K562 (cell line): Measurements from ENCODE around the gene ARL16. TPM values are rescaled to one million over a fixed set of nuclear protein-coding genes. Genes with fewer than 3 reads are reported as not detected.

Experiments
- ATAC-seq: fragments of 200-7000 bp; cut with Tn5 transposase; 3 replicates; pipeline ENCODE4 v1.9.1; 2020; ENCODE audit warnings: moderate library complexity
- BruUV-seq: library from RNA; stranded (reverse); fragments of 400-500 nt; replicated peaks from 2 replicates; lab custom pipeline; 2021; lab: Mats Ljungman, UMichigan
- CTCF ChIA-PET: fragments of 300-600 bp; formaldehyde crosslinking; extraction: SDS; loops from one replicate; lab custom pipeline; 2021; ENCODE audit warnings: low intra/inter-chr PET ratio; lab: Yijun Ruan, JAX
- POLR2A ChIA-PET: fragments of 300-600, 350-650 bp; sonication (Branson Sonifier 250); formaldehyde crosslinking; extraction: SDS; loops from one replicate; lab custom pipeline; 2021; ENCODE audit warnings: antibody characterized with exemption, inconsistent platforms; lab: Yijun Ruan, JAX
- DNase-seq, 4 experiments: peaks; one replicate each; pipeline versions ENCODE4 v3.0.0 to v3.0.0-alpha.2; 2011 to 2018; ENCODE audit warnings: low spot score in 3 of 4, mixed read lengths in 3 of 4; ENCODE audit errors: extremely low read depth in 1 of 4
- FAIRE-seq: peaks from 2 replicates; lab custom pipeline; 2011; peaks lifted over from hg19 to GRCh38; lab: Jason Lieb, UNC
- H2AFZ ChIP-seq: 2 replicates; pipeline ENCODE4 v1.6.0; 2011; ENCODE audit warnings: low read depth, low read length, control low read depth, inconsistent platforms
- H3K27ac ChIP-seq: fragments of 200-600 bp; 3 replicates; pipeline ENCODE4 v1.8.0; 2011; ENCODE audit warnings: low read depth, mild to moderate bottlenecking, control low read depth, inconsistent platforms, low read length, moderate library complexity, mixed read lengths; ENCODE audit errors: extremely low read depth
- H3K27me3 ChIP-seq, 2 experiments: fragments of 300-600 bp in 1 of 2; 2 replicates in 1 of 2; 3 replicates in 1 of 2; pipeline versions ENCODE4 v1.6.0 to v1.8.0; 2011; ENCODE audit warnings: inconsistent platforms in 2 of 2, low read length in 2 of 2, mild to moderate bottlenecking in 1 of 2, mixed read lengths in 1 of 2, moderate library complexity in 1 of 2; ENCODE audit not compliant: control insufficient read depth in 2 of 2, insufficient read depth in 2 of 2
- H3K36me3 ChIP-seq: fragments of 300-600 bp; 3 replicates; pipeline ENCODE4 v1.8.0; 2011; ENCODE audit warnings: mild to moderate bottlenecking, low read length, inconsistent platforms; ENCODE audit not compliant: control insufficient read depth, insufficient read depth
- H3K4me1 ChIP-seq, 2 experiments: fragments of 200-600 bp in 1 of 2; replicated peaks in 1 of 2; 2 replicates in 1 of 2; 3 replicates in 1 of 2; pipeline versions ENCODE4 v1.5.1 to v1.8.0; 2011; ENCODE audit warnings: inconsistent platforms in 2 of 2, low read length in 2 of 2, mild to moderate bottlenecking in 1 of 2, mixed read lengths in 1 of 2, moderate library complexity in 1 of 2; ENCODE audit not compliant: control insufficient read depth in 2 of 2, insufficient read depth in 2 of 2
- H3K4me2 ChIP-seq: 2 replicates; pipeline ENCODE4 v1.6.1; 2011; ENCODE audit warnings: low read length, control low read depth, inconsistent platforms, mixed read lengths; ENCODE audit not compliant: insufficient read depth
- H3K4me3 ChIP-seq: fragments of 200-600 bp; sonication (generic), shearing (Covaris generic); 2 replicates; pipeline ENCODE4 v1.5.1; 2016; ENCODE audit warnings: control low read depth, inconsistent platforms
- H3K79me2 ChIP-seq: fragments of 200-600 bp; 3 replicates; pipeline ENCODE4 v1.8.0; 2011; ENCODE audit warnings: low read length, inconsistent platforms; ENCODE audit not compliant: control insufficient read depth, insufficient read depth
- H3K9ac ChIP-seq, 2 experiments: 2 replicates each; pipeline versions ENCODE4 v1.6.0 to v1.6.1; 2011; ENCODE audit warnings: low read depth in 2 of 2, low read length in 2 of 2, control low read depth in 1 of 2, inconsistent platforms in 1 of 2, mild to moderate bottlenecking in 1 of 2, mixed read lengths in 1 of 2; ENCODE audit not compliant: insufficient read depth in 1 of 2
- H3K9me1 ChIP-seq: one replicate; pipeline ENCODE4 v1.6.0; 2011; ENCODE audit warnings: inconsistent platforms, mild to moderate bottlenecking, low read length, moderate library complexity; ENCODE audit not compliant: control insufficient read depth, insufficient read depth
- H3K9me3 ChIP-seq: replicated peaks from 2 replicates; pipeline ENCODE4 v1.5.1; 2011; ENCODE audit warnings: low read depth, low read length, inconsistent platforms; ENCODE audit not compliant: control insufficient read depth, insufficient read depth
- H4K20me1 ChIP-seq: replicated peaks from 2 replicates; pipeline ENCODE4 v1.6.1; 2011; ENCODE audit warnings: low read length, inconsistent platforms, mixed read lengths; ENCODE audit not compliant: control insufficient read depth, insufficient read depth
- CBFA2T2 ChIP-seq: fragments of 450-650 bp; conservative IDR thresholded peaks from 2 replicates; pipeline ENCODE4 v1.6.1; 2017; ENCODE audit warnings: mild to moderate bottlenecking
- FOXP4 ChIP-seq: sonication (generic); formaldehyde crosslinking; IDR thresholded peaks from 2 replicates; pipeline ENCODE4 v1.8.0; 2022; ENCODE audit warnings: mild to moderate bottlenecking, missing genetic modification reagents, borderline replicate concordance
- HDGF ChIP-seq: fragments of 450-650 bp; IDR thresholded peaks from 2 replicates; pipeline ENCODE4 v1.6.1; 2016
- HMGN3 ChIP-seq: IDR thresholded peaks from 2 replicates; pipeline ENCODE4 v1.6.1; 2011; ENCODE audit warnings: borderline replicate concordance, low read depth, mild to moderate bottlenecking, mixed read lengths, low read length; ENCODE audit not compliant: insufficient read length; ENCODE audit errors: extremely low read depth
- HNRNPLL ChIP-seq: fragments of 200-400 bp; formaldehyde crosslinking; IDR thresholded peaks from 2 replicates; pipeline ENCODE4 v1.6.1; 2017; ENCODE audit warnings: low read length, low read depth, mild to moderate bottlenecking; ENCODE audit not compliant: poor library complexity, severe bottlenecking
- MTA2 ChIP-seq: fragments of 450-650 bp; IDR thresholded peaks from 2 replicates; pipeline ENCODE4 v1.6.1; 2016; ENCODE audit warnings: low read depth
- NR2C2 ChIP-seq, 2 experiments: fragments of 200-800 bp in 1 of 2; sonication (Bioruptor generic) in 1 of 2; sonication (generic) in 1 of 2; formaldehyde crosslinking in 1 of 2; IDR thresholded peaks; 2 replicates each; pipeline versions ENCODE4 v1.6.1 to v1.8.0; 2016 to 2022; ENCODE audit warnings: mild to moderate bottlenecking in 1 of 2, missing compliant biosample characterization in 1 of 2, missing genetic modification characterization in 1 of 2, missing genetic modification reagents in 1 of 2
- NRF1 ChIP-seq, 2 experiments: fragments of 450-650 bp; IDR thresholded peaks in 1 of 2; conservative IDR thresholded peaks in 1 of 2; 2 replicates each; pipeline ENCODE4 v1.6.1; 2014; ENCODE audit warnings: mild to moderate bottlenecking in 2 of 2
- PHF8 ChIP-seq: fragments of 200-600 bp; sonication (generic); IDR thresholded peaks from 2 replicates; pipeline ENCODE4 v1.6.1; 2012; ENCODE audit warnings: mixed run types, mild to moderate bottlenecking, inconsistent platforms, low read length, moderate library complexity, borderline replicate concordance
- POLR2G ChIP-seq: fragments of 200-400 bp; formaldehyde crosslinking; IDR thresholded peaks from 2 replicates; pipeline ENCODE4 v1.6.1; 2017; ENCODE audit warnings: low read depth, mild to moderate bottlenecking, antibody characterized with exemption, low read length, moderate library complexity
- RBFOX2 ChIP-seq: fragments of 200-400 bp; formaldehyde crosslinking; IDR thresholded peaks from 2 replicates; pipeline ENCODE4 v1.6.1; 2017; ENCODE audit warnings: low read depth, mild to moderate bottlenecking, low read length, moderate library complexity
- RBM22 ChIP-seq: fragments of 200-400 bp; formaldehyde crosslinking; IDR thresholded peaks from 2 replicates; pipeline ENCODE4 v1.6.1; 2018; ENCODE audit warnings: low read length, low read depth; ENCODE audit not compliant: poor library complexity, severe bottlenecking
- ZC3H4 ChIP-seq: sonication (generic); formaldehyde crosslinking; IDR thresholded peaks from 2 replicates; pipeline ENCODE4 v1.9.0; 2021; ENCODE audit warnings: missing genetic modification reagents, borderline replicate concordance
- ZFX ChIP-seq: sonication (generic); formaldehyde crosslinking; IDR thresholded peaks from 2 replicates; pipeline ENCODE4 v1.8.0; 2022; ENCODE audit warnings: mild to moderate bottlenecking, missing genetic modification reagents, moderate library complexity
- ZNF512 ChIP-seq: IDR thresholded peaks from 2 replicates; pipeline ENCODE4 v1.6.1; 2016; ENCODE audit warnings: missing genetic modification characterization, missing compliant biosample characterization
- ZNF717 ChIP-seq: fragments of 250-450 bp; sonication (Bioruptor Pico); IDR thresholded peaks from 2 replicates; pipeline ENCODE4 v1.5.0; 2021
- WGBS: fragments of 100-300 bp; shearing (Covaris generic); methylation state at CpG from one replicate; pipeline ENCODE4 v1.1.6; 2016; ENCODE audit warnings: low coverage, mixed read lengths; ENCODE audit not compliant: insufficient coverage; ENCODE audit errors: missing lambda C conversion rate; 5-methylcytosine and 5-hydroxymethylcytosine counted together
- in situ Hi-C: fragments of 300-500 bp; cut with MboI; formaldehyde crosslinking; loops from 4 replicates; pipeline ENCODE4 v1.15.0; 2018; ENCODE audit warnings: inconsistent platforms, mixed read lengths
- intact Hi-C: fragments of 100-400 bp; cut with micrococcal nuclease; formaldehyde crosslinking; loops from 2 replicates; pipeline ENCODE4 v1.14.2; 2022
- polyA plus RNA-seq, 8 experiments: library from polyadenylated mRNA; depleted of rRNA in 4 of 8; stranded (reverse) in 5 of 8; unstranded in 3 of 8; fragments of >200 nt; fragmentation: Nextera tagmentation in 2 of 8; fragmentation: Illumina TruSeq in 1 of 8; extraction: Ambion mirVana in 2 of 8; extraction: Trizol in 1 of 8; gene quantifications; 2 replicates each; pipeline versions ENCODE4 v1.2.1 to v1.2.3, GENCODE V29; 2011 to 2014; ENCODE audit warnings: inconsistent platforms in 1 of 8, missing spikeins in 1 of 8
- total RNA-seq, 7 experiments: library from RNA; depleted of rRNA in 6 of 7; stranded (reverse); fragments of >200 nt in 6 of 7; fragmentation: Illumina TruSeq in 2 of 7; extraction: Trizol in 2 of 7; gene quantifications; 2 replicates each; pipeline versions ENCODE4 v1.2.1 to v1.2.3, GENCODE V29; 2011 to 2021; ENCODE audit warnings: low replicate concordance in 1 of 7
- TF ChIP-seq, protein P1 (sequence below): fragments of 250-450 bp; sonication (Bioruptor Pico); IDR thresholded peaks from 2 replicates; pipeline ENCODE4 v1.9.0; 2021; ENCODE audit warnings: mild to moderate bottlenecking

Gene ARL16
- total and polyA plus RNA-seq, 9 of the 15 experiments (the other 6 are each of a cell fraction or from before 2014, with no cell fraction given): 5.4 to 32.4 (median 22.6) TPM

GRCh38 chr17:81707725-81708646 lies 24.4 kb upstream of the ARL16 start:
- ATAC-seq (no peak), FAIRE-seq (no peak), DNase-seq (no peak)
- Histone ChIP-seq H2AFZ (no peak overlapping the region), H3K4me3 (no peak overlapping the region), H3K9ac (peak overlapping the region in 1 of 2 experiments; percentile 70; a peak in 1 of 4 replicates), H3K36me3 (peaks cover 51% of the 10 kb centered on the region), H3K27me3 (no peaks in the 10 kb centered on the region), H3K9me1 (peaks cover 2% of the 10 kb centered on the region), H4K20me1 (peaks cover 4% of the 10 kb centered on the region; the same call in 1 of the 2 replicates), H3K27ac (peak overlapping the region; percentile 16; the same call in 1 of the 3 replicates), H3K79me2 (peaks cover 44% of the 10 kb centered on the region), H3K9me3 (no peaks in the 10 kb centered on the region), H3K4me1 (peaks cover 15 to 72% of the 10 kb centered on the region in 2 experiments), H3K4me2 (no peak overlapping the region)
- 89% methylated on average over 22 of the region's 25 CpGs for WGBS
- intact Hi-C loops (no loop called here), in situ Hi-C loops (no loop called here)
- ChIA-PET CTCF (no interaction called here), POLR2A (interaction anchor here (0.6 to 1.6 kb wide), 5 partner anchors 12 to 151 kb away, joined by 3 read pairs; no protein-coding TSS in a partner anchor)
- BruUV-seq: no TSS peak
- peak; percentile 49 for TF ChIP-seq RBM22
- TF ChIP-seq ZNF717 (CRISPR knock-in tag): no peak
- TF ChIP-seq HNRNPLL: no peak
- TF ChIP-seq NR2C2 (CRISPR knock-in tag; IDR thresholded peaks at IDR 0.05): no peak
- no peak for TF ChIP-seq NR2C2 (tag; IDR thresholded peaks at IDR 0.05)
- no peak for TF ChIP-seq CBFA2T2
- TF ChIP-seq HMGN3: peak; percentile 17
- no peak for TF ChIP-seq PHF8
- no peak for TF ChIP-seq MTA2
- 0 out of 2 replicates have a peak, but pooled peaks have one; percentile 3 for TF ChIP-seq ZFX (CRISPR knock-in tag)
- peak; percentile 53 for TF ChIP-seq POLR2G
- peak; percentile 64 for TF ChIP-seq RBFOX2
- no peak for TF ChIP-seq HDGF
- no peak for TF ChIP-seq NRF1 (conservative IDR thresholded peaks at IDR 0.05 in 1 of 2, IDR thresholded peaks at IDR 0.05 in 1 of 2)
- TF ChIP-seq, protein P1, sequence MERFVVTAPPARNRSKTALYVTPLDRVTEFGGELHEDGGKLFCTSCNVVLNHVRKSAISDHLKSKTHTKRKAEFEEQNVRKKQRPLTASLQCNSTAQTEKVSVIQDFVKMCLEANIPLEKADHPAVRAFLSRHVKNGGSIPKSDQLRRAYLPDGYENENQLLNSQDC (CRISPR knock-in tag): no peak
- no peak for TF ChIP-seq FOXP4 (CRISPR knock-in tag)
- no peak for TF ChIP-seq ZNF512 (tag)
- no peak for TF ChIP-seq ZC3H4 (CRISPR knock-in tag)
